Tongue (tissue), 3 donors: ENCODE measurements around the gene SPATA31A5. TPM values are rescaled to one million over a fixed set of nuclear protein-coding genes. Genes with fewer than 3 reads are reported as not detected.
"Not testable (repeated sequence)": the region's sequence is repeated elsewhere in the genome, so short reads cannot be mapped to it uniquely, and the experiment has no call there.

ENCODE experiments used
- DNase-seq: peaks from one replicate; pipeline ENCODE4 v3.0.0-alpha.2; 2015
- small RNA-seq: library from RNA; depleted of rRNA; stranded (forward); fragments of <200 nt; gene quantifications from one replicate; pipeline ENCODE3, GENCODE V24; 2014; ENCODE audit warnings: low replicate concordance
- total RNA-seq: library from RNA; depleted of rRNA; stranded (reverse); fragments of >200 nt; gene quantifications from one replicate; pipeline ENCODE4 v1.2.3, GENCODE V29; 2014

The SPATA31A5 gene
- total RNA-seq, result not detected

GRCh38 chr9:60914107-60914506, at the start of gene SPATA31A5:
Gene SPATA31A5, plus strand, starts transcription at chr9:60914407. Its CDS starts 29 bp downstream, at chr9:60914436.
- not testable (repeated sequence) for DNase-seq

GRCh38 chr9:60962990-60963350, 48.8 kb downstream of the SPATA31A5 start:
- not testable (repeated sequence) for DNase-seq

GRCh38 chr9:60966382-60966781, 52.2 kb downstream of the SPATA31A5 start:
- not testable (repeated sequence) for DNase-seq

Small RNA genes lying within 50 kb of the gene (small RNA-seq; reads per million reads assigned to genes)
- not detected for gene AL590491.3
